HG03432 (cell line): ENCODE data around the gene OPRL1.

Experiments used
- ATAC-seq: cut with Tn5 transposase; IDR thresholded peaks from one replicate; pipeline ENCODE4 v1.9.1; 2021; ENCODE audit warnings: mild to moderate bottlenecking, moderate library complexity; ENCODE audit not compliant: unreplicated experiment

OPRL1 gene

GRCh38 chr20:64055893-64056638, 23.8 kb upstream of the OPRL1 start:
- no peak for ATAC-seq

- no peak for ATAC-seq
These were observed 23.3 kb upstream of the OPRL1 start for GRCh38 chr20:64056639-64056888.

- ATAC-seq, result peak; percentile 21
These were observed 22.8 kb upstream of the OPRL1 start for GRCh38 chr20:64056889-64057627.

GRCh38 chr20:64057628-64058498, 22.0 kb upstream of the OPRL1 start:
- peak; percentile 57 for ATAC-seq

GRCh38 chr20:64058536-64058935, 21.3 kb upstream of the OPRL1 start:
- no peak for ATAC-seq

GRCh38 chr20:64062276-64062595, 17.6 kb upstream of the OPRL1 start:
- no peak for ATAC-seq

DNA sequence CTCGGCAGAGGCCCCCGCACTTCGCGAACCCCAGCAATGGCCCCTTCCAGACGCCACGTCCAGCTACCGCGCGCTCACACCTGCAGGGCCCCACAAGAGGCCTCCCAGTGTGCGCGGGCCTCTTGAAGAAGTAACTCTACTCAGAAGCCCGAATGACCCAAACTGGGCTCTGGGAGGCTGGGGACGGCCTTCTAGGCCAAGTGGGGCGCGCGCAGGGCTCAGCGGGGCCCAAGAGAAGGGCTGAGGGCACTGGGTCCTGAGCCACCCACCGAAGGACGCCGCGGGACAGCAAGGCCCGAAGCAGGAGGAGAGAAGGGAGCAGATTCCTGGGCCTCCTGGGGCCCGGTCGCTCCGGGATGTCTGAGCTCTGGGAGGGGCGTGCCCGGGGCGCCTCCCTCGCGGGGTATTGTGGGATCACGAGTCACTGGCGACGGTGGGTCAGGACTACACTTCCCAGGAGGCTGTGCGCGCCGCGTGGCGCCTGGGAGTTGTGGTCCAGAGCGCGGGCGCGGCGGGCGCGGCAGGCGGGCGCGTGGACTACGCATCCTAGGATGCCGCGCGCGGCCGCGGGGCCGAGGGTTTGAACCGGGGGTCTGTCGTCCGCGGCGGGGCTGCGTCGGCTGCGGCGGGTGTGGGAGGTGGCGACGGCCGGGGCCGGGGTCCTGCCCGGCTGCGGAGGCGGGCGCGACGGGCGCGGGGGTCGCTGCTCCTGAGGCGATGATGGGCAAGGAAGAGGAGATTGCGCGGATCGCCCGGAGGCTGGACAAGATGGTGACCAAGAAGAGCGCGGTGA, 17.1 kb upstream of the OPRL1 start, which contains the start of gene TCEA2:
TSS of gene TCEA2 (plus strand) at position 603 of the 793 bp plus-strand sequence. CDS start at position 718, 115 bp downstream.
- peak; percentile 79 for ATAC-seq

- ATAC-seq, result no peak
These were observed 16.3 kb upstream of the OPRL1 start for GRCh38 chr20:64063389-64064144.

DNA sequence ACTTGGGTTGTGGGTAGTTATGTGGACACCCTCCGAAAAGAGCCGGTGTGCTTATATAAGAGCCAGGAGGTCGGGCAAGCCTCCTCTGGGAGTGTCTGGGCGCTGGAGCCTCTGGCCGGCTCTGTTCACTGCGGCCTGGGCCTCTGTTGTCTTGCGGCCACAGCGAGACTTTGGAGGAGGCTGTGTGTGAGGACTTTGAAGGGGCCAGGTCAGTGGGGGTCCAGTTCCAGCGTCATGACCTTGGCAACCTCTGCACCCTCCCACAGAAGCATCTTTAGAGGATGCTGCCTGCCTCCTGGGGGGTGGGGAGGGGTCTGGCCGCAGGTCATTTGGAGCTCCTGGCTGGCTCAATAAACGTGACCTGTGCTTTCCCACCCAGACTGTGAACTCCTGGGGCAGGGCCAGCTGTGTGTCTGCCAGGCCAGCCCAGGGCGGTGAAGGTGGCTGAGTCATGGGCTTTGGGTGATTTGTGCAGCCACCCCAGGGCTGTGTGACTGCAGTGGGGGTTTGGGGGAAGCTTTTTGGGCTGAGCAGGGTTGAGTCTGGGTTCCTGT, 15.7 kb upstream of the OPRL1 start:
- ATAC-seq, result no peak

DNA sequence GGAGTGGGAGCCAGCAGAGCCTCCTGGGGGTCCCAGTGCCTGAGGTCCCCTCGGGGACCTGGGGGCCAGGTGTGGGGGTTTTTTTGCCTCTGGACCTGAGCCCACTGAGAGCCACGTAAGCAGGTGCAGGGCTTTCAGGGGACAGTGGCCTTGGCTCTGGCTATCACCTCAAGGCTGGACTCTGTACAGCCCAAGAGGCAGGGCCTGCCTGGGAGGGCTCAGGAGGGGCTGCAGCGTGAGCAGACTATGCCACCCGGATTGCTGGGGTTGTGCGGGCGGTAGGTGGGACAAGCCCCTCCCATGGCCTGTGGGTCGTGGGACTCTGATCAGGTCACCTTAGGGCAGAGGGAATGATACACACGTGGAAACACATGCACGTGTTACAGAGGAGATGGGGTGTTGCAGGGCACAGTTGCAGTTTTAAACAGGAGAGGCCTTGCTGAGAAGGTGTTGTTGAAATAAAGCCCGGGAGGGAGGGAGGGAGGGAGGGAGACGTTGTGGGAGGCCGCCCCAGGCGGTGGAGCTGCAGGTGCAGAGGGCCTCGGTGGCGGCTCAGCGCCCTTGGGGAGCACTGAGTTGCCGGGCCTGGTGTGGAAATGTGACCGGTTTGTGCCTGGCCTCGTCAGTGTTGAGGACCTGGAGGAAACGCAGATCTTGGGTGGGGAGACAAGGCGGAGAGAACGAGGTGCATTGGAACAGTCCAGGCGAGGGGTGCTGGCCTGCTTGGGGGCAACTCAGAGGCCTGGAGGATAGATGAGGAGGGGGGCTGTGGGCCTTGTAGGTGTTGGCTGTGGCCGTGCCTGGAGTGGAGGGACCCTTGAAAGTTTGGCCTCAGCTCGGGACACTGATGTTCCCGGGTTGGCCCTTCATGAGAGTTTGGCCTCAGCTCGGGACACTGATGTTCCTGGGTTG, 14.6 kb upstream of the OPRL1 start:
- ATAC-seq, result no peak

DNA sequence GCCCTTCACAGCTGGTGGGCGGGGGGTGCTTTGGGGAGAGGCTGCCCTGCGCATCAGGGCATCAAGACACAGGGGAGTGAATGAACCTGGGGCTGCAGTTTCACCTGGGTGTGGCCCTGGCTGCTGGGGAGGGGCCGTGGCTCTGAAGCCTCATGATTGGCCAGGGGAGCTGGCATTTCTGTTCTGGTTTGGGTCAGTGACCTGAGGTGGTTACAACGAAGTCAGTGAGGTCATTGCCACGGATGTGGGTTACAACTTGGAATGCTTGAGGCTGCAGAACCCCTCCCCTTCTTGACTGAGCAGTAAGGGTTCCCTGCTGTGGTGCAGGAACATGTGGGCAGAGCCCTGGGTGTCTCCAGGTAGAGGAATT, 13.9 kb upstream of the OPRL1 start:
- ATAC-seq, result no peak

GRCh38 chr20:64067005-64067632, 12.8 kb upstream of the OPRL1 start:
- no peak for ATAC-seq

GRCh38 chr20:64067733-64068307, 12.1 kb upstream of the OPRL1 start:
- ATAC-seq, result no peak

GRCh38 chr20:64068386-64069208, 11.3 kb upstream of the OPRL1 start:
- no peak for ATAC-seq

- ATAC-seq, result no peak
These were observed 10.7 kb upstream of the OPRL1 start for GRCh38 chr20:64069209-64069613.

DNA sequence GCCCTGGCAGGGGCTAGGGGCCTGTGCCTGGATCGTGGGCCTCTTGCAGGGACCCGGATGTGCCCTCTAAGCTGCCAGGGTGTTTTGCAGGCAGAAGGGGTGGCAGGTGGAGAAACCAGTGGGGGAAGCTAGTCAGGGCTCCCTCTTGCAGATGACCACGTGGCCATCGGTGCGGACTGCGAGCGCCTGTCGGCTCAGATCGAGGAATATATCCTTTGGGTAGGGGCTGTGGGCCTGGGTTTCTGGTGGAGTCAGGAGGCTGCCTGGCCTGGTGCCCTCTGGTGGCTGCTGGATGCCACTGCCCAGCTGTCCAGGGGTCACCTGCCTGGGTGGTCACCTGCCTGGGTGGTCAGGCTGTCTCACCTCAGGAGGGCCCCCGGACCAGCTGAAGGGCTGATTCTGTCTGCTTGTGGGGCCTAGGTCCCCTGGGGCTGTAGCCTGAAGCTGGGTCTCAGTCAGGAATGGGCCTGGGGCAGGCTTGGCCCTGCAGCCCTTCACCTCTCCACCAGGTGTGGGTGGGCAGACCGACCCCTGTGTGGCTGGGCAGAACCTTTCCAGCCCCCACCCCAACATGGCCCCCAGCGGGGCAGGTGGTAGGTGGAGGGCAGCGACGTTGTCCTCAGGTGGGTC, 10.2 kb upstream of the OPRL1 start:
- ATAC-seq, result no peak
